ENCODE data around the gene ANTXR2.
"Not testable (repeated sequence)": the region's sequence is repeated elsewhere in the genome, so short reads cannot be mapped to it uniquely, and the experiment has no call there.

The ANTXR2 gene

GRCh38 chr4:79904331-79904730, 168.7 kb downstream of the ANTXR2 start:
- no peak for DNase-seq (ENCODE audit: extremely low spot score)
- no peak for TF ChIP-seq CTCF (IDR thresholded peaks at IDR 0.05; ENCODE audit: control extremely low read depth, extremely low read depth, low read depth, missing control alignments)
- ChIA-PET POLR2A (no interaction called here), CTCF (no interaction called here)

GRCh38 chr4:79900182-79900581, 172.8 kb downstream of the ANTXR2 start:
- POLR2A ChIA-PET, result no interaction called here
- no peak for TF ChIP-seq CTCF (IDR thresholded peaks at IDR 0.05; ENCODE audit: control extremely low read depth, extremely low read depth, low read depth, missing control alignments)
- CTCF ChIA-PET, result interaction anchor here (1.0 to 1.2 kb wide), 2 partner anchors 11 to 22 kb away, joined by 3 read pairs; no protein-coding TSS in a partner anchor
- no peak for DNase-seq (ENCODE audit: extremely low spot score)

GRCh38 chr4:79899481-79899880, 173.5 kb downstream of the ANTXR2 start:
- ChIA-PET POLR2A (no interaction called here), CTCF (interaction anchor here (1.2 to 1.3 kb wide), 2 partner anchors 14 to 23 kb away, joined by 3 read pairs; no protein-coding TSS in a partner anchor)
- DNase-seq (ENCODE audit: extremely low spot score), result no peak
- TF ChIP-seq CTCF (IDR thresholded peaks at IDR 0.05; ENCODE audit: control extremely low read depth, extremely low read depth, low read depth, missing control alignments), result no peak

- ChIA-PET CTCF (interaction anchor here (1.3 kb wide), 1 partner anchor 13 kb away, joined by 3 read pairs; no protein-coding TSS in a partner anchor), POLR2A (no interaction called here)
- TF ChIP-seq CTCF (IDR thresholded peaks at IDR 0.05; ENCODE audit: control extremely low read depth, extremely low read depth, low read depth, missing control alignments), result no peak
- no peak for DNase-seq (ENCODE audit: extremely low spot score)
Observed at GRCh38 chr4:79898055-79898454, 175.0 kb downstream of the ANTXR2 start.

- ChIA-PET CTCF (no interaction called here), POLR2A (no interaction called here)
- no peak for DNase-seq (ENCODE audit: extremely low spot score)
- TF ChIP-seq CTCF (IDR thresholded peaks at IDR 0.05; ENCODE audit: control extremely low read depth, extremely low read depth, low read depth, missing control alignments), result no peak
Observed at GRCh38 chr4:79897174-79897573, 175.9 kb downstream of the ANTXR2 start.

GRCh38 chr4:79893456-79893855, 179.6 kb downstream of the ANTXR2 start:
- no peak for TF ChIP-seq CTCF (IDR thresholded peaks at IDR 0.05; ENCODE audit: control extremely low read depth, extremely low read depth, low read depth, missing control alignments)
- CTCF ChIA-PET, result no interaction called here
- POLR2A ChIA-PET, result no interaction called here
- DNase-seq (ENCODE audit: extremely low spot score), result no peak

GRCh38 chr4:79889026-79889425, 184.0 kb downstream of the ANTXR2 start:
- POLR2A ChIA-PET; CTCF ChIA-PET; DNase-seq (ENCODE audit: extremely low spot score): not testable (repeated sequence)
